ENCODE results near the gene HADH. TPM values are rescaled to one million over a fixed set of nuclear protein-coding genes. Genes with fewer than 3 reads are reported as not detected.

Gene HADH
- polyA plus RNA-seq, 1 experiment: 23.0 TPM

- ChIA-PET CTCF (no interaction called here), POLR2A (no interaction called here)
- no peak for DNase-seq (ENCODE audit: low read depth, low spot score)
- TF ChIP-seq CTCF (IDR thresholded peaks at IDR 0.05; ENCODE audit: low read depth, low read length): no peak
- Histone ChIP-seq H3K27ac (ENCODE audit: low read depth, low read length) (no peak overlapping the region), H3K27me3 (ENCODE audit: control insufficient read depth, insufficient read depth, low read length) (no peaks in the 10 kb centered on the region), H3K9me3 (ENCODE audit: control insufficient read depth, insufficient read depth, low read length) (no peaks in the 10 kb centered on the region), H3K4me3 (ENCODE audit: low read depth, low read length) (no peak overlapping the region)
Observed at GRCh38 chr4:107974523-107974922, 15.2 kb upstream of the HADH start.

DNA sequence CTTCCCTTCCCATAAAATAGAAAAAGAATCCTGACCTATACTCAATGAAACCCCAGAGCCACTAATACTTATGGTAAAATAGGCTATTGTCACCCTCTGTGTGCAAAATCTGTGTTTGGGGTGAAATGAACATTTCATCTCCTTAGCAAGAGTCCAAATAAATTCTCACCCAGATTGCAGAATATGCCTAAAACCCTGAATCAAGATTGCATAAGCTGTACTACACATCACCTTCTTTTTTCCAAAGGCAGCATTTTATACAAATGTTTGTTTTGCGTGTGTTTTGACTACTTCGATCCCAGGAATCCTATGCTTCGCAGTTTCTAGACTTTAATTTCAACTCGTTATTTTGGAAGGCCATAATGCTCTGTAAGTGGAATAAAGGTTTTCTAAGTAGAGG lies 12.2 kb upstream of the HADH start:
- ChIA-PET POLR2A (no interaction called here), CTCF (no interaction called here)
- H3K27me3 ChIP-seq (ENCODE audit: control insufficient read depth, insufficient read depth, low read length): no peaks in the 10 kb centered on the region
- no peaks in the 10 kb centered on the region; the same call in 1 of the 2 replicates for H3K9me3 ChIP-seq (ENCODE audit: control insufficient read depth, insufficient read depth, low read length)
- TF ChIP-seq CTCF (IDR thresholded peaks at IDR 0.05; ENCODE audit: low read depth, low read length): no peak
- DNase-seq (ENCODE audit: low read depth, low spot score): no peak
- no peak overlapping the region for H3K4me3 ChIP-seq (ENCODE audit: low read depth, low read length)
- H3K27ac ChIP-seq (ENCODE audit: low read depth, low read length): no peak overlapping the region

DNA sequence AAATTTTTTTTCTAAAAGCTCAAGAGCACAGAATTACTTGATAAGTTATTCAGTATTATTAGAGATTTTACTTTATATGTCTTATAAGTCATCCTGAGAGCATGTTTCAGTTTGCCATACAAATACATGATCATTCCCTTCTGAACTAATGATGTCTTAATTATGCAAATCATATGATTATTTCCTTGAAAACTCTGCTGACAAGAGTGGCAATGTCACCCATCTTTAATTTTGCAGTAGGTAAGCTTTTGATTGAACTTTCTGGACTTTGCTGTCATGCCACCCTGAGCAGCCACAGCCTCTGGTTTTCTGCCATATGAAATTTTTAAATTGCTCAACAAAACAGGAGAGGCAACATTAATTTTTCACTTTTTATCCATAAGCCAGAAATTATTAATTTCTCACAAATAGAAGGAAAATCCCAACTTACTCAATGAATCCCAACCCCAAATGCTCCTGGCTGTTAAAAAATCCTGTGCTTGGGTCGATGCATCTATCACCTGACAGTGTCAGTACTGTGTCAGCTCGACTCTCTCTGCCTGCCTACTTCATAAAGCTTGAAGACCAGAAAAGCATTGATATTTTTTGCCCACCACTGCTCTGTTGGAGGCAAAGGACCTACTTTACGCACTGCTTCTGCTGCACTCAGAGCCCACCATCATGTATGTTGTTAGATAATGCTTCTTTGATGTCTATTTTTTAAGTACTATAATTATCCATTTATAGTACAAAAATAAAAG lies 11.6 kb upstream of the HADH start:
- no peak for TF ChIP-seq CTCF (IDR thresholded peaks at IDR 0.05; ENCODE audit: low read depth, low read length)
- ChIA-PET CTCF (interaction anchor here (1.3 kb wide), 1 partner anchor 41 kb away, joined by 3 read pairs; no protein-coding TSS in a partner anchor), POLR2A (no interaction called here)
- no peak overlapping the region for H3K4me3 ChIP-seq (ENCODE audit: low read depth, low read length)
- no peaks in the 10 kb centered on the region for H3K27me3 ChIP-seq (ENCODE audit: control insufficient read depth, insufficient read depth, low read length)
- H3K9me3 ChIP-seq (ENCODE audit: control insufficient read depth, insufficient read depth, low read length): no peaks in the 10 kb centered on the region; the same call in 1 of the 2 replicates
- no peak overlapping the region for H3K27ac ChIP-seq (ENCODE audit: low read depth, low read length)
- no peak for DNase-seq (ENCODE audit: low read depth, low spot score)

DNA sequence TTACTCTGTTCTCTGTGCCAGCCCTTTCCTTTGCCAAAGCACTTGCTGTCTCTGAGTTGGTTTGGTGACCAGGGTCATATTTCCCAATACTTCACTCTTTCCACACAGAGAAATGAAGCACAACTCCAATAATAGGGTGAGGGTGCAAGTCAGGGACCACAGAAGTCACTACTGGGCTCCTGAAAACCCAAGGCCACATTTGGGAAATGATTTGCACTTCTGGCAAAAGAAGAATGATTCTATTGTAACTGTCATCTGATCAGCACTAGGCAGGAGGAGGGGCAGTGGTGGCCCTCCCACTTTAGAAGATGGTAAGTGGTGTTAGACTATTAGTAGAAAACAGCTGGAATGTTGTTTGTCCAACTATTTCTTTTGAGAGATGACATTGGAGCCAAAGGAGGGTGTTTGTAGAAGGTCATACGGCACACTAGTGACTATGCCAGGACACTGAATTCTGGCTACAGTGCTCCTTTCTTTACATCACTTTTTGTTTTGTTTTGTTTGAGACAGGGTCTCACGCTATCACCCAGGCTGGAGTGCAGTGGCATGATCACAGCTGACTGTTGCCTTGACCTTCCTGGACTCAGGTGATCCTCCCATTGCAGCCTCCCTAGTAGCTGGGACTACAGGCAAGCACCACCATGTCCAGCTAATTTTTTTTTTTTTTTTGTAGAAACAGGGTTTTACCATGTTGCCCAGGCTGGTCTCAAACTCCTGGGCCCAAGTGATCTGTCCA lies 10.8 kb upstream of the HADH start:
- POLR2A ChIA-PET: no interaction called here

More for the DNA sequence above, 10.8 kb upstream of the HADH start:
- DNase-seq (ENCODE audit: low read depth, low spot score): no peak
- no peaks in the 10 kb centered on the region; the same call in 1 of the 2 replicates for H3K9me3 ChIP-seq (ENCODE audit: control insufficient read depth, insufficient read depth, low read length)
- H3K27ac ChIP-seq (ENCODE audit: low read depth, low read length): no peak overlapping the region
- no peak for TF ChIP-seq CTCF (IDR thresholded peaks at IDR 0.05; ENCODE audit: low read depth, low read length)
- H3K4me3 ChIP-seq (ENCODE audit: low read depth, low read length): no peak overlapping the region
- CTCF ChIA-PET: interaction anchor here (1.3 kb wide), 1 partner anchor 40 kb away, joined by 3 read pairs; no protein-coding TSS in a partner anchor
- H3K27me3 ChIP-seq (ENCODE audit: control insufficient read depth, insufficient read depth, low read length): no peaks in the 10 kb centered on the region
